Measurements from ENCODE around the gene EFCAB7.

- peak; percentile 66 for TF ChIP-seq CTCF (conservative IDR thresholded peaks at IDR 0.05; ENCODE audit: low read depth, low read length)
- TF ChIP-seq EZH2phosphoT487 (IDR thresholded peaks at IDR 0.05; ENCODE audit: borderline replicate concordance, low read length) = no peak
- TF ChIP-seq EZH2 (IDR thresholded peaks at IDR 0.05; ENCODE audit: low read length, unreplicated experiment) = no peak
Measured at GRCh38 chr1:63575340-63575826, 52.1 kb downstream of the EFCAB7 start.

Data from PC-3 (cell line).